SU-DHL-6 (cell line): ENCODE data around the gene MARCO.

Experiments
- H2AFZ ChIP-seq: fragments of 200-600 bp; sonication (generic); 2 replicates; pipeline ENCODE4 v1.6.1; 2014; ENCODE audit warnings: low read depth, mild to moderate bottlenecking, moderate library complexity, mixed read lengths, antibody characterized with exemption, low read length; ENCODE audit not compliant: severe bottlenecking
- H3F3A ChIP-seq: fragments of 200-600 bp; shearing (Covaris generic); 2 replicates; pipeline ENCODE4 v1.6.0; 2016; ENCODE audit warnings: antibody characterized with exemption, mild to moderate bottlenecking; ENCODE audit not compliant: insufficient read depth
- H3K27ac ChIP-seq: fragments of 200-600 bp; sonication (generic); 2 replicates; pipeline ENCODE4 v1.5.1; 2016; ENCODE audit warnings: low read depth, mild to moderate bottlenecking, low read length, moderate library complexity, mixed read lengths
- H3K27me3 ChIP-seq: fragments of 200-600 bp; sonication (generic), shearing (Covaris generic); 2 replicates; pipeline ENCODE4 v1.6.0; 2014; ENCODE audit warnings: mild to moderate bottlenecking, low read length
- H3K36me3 ChIP-seq: fragments of 200-600 bp; sonication (generic); 2 replicates; pipeline ENCODE4 v1.6.1; 2014; ENCODE audit warnings: mild to moderate bottlenecking, low read length, mixed read lengths
- H3K4me2 ChIP-seq: fragments of 300-600, 200-600 bp; shearing (Covaris generic), sonication (generic); 2 replicates; pipeline ENCODE4 v1.6.0; 2014; ENCODE audit warnings: low read length, low read depth, mild to moderate bottlenecking; ENCODE audit not compliant: poor library complexity, severe bottlenecking
- H3K4me3 ChIP-seq: fragments of 200-600 bp; sonication (generic); 2 replicates; pipeline ENCODE4 v1.5.1; 2014; ENCODE audit warnings: antibody characterized with exemption, low read length, mild to moderate bottlenecking, mixed read lengths; ENCODE audit not compliant: insufficient read depth, poor library complexity, severe bottlenecking
- H3K79me2 ChIP-seq: fragments of 200-600 bp; sonication (generic); 2 replicates; pipeline ENCODE4 v1.6.1; 2014; ENCODE audit warnings: mild to moderate bottlenecking, low read length, moderate library complexity; ENCODE audit not compliant: insufficient read depth
- H3K9ac ChIP-seq: fragments of 200-600 bp; sonication (generic); 2 replicates; pipeline ENCODE4 v1.7.0; 2014; ENCODE audit warnings: mild to moderate bottlenecking, low read length
- H3K9me2 ChIP-seq: fragments of 200-600 bp; sonication (generic); replicated peaks from 2 replicates; pipeline ENCODE4 v1.6.1; 2014; ENCODE audit warnings: low read length; ENCODE audit not compliant: insufficient read depth
- H3K9me3 ChIP-seq: fragments of 200-600 bp; sonication (generic); 2 replicates; pipeline ENCODE4 v1.6.1; 2014; ENCODE audit warnings: low read length, mixed read lengths; ENCODE audit not compliant: insufficient read depth
- H4K20me1 ChIP-seq: fragments of 200-600 bp; sonication (generic); 2 replicates; pipeline ENCODE4 v1.6.1; 2014; ENCODE audit warnings: low read depth, mild to moderate bottlenecking, antibody characterized with exemption, low read length, moderate library complexity, mixed read lengths
- CTCF ChIP-seq: fragments of 200-600 bp; sonication (generic); IDR thresholded peaks from one replicate; pipeline ENCODE4 v1.5.1; 2017; ENCODE audit warnings: antibody characterized with exemption, mild to moderate bottlenecking, low read length, moderate library complexity; ENCODE audit not compliant: insufficient read depth, poor library complexity, severe bottlenecking
- EZH2phosphoT487 ChIP-seq: fragments of 200-600 bp; sonication (generic), shearing (Covaris generic); conservative IDR thresholded peaks from 2 replicates; pipeline ENCODE4 v1.6.1; 2018; ENCODE audit warnings: mild to moderate bottlenecking, antibody characterized with exemption, low read length, moderate library complexity, mixed read lengths

Gene MARCO

DNA sequence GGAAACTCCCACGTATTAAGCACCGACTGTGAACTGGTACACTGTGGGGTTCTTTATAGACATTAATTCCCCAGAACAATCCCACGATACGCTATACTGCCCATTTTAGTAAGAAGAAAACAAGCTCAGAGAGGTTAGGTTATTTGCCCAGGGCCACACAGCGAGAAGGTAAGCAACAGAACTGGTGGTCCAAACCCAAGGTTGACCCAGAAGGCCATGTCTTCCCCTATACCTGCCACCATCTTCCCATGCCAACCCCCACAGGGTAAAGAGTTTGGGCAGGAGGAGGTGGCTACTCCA, 69.9 kb downstream of the MARCO start:
- H3K9ac ChIP-seq, result no peak overlapping the region
- no peaks in the 10 kb centered on the region for H3K36me3 ChIP-seq
- H4K20me1 ChIP-seq, result no peaks in the 10 kb centered on the region
- no peaks in the 10 kb centered on the region for H3K79me2 ChIP-seq
- no peaks in the 10 kb centered on the region for H3F3A ChIP-seq
- TF ChIP-seq CTCF, result no peak
- no peak for TF ChIP-seq EZH2phosphoT487
- no peaks in the 10 kb centered on the region for H3K9me2 ChIP-seq
- no peaks in the 10 kb centered on the region for H3K27me3 ChIP-seq
- H3K9me3 ChIP-seq, result no peaks in the 10 kb centered on the region
- H3K27ac ChIP-seq, result no peak overlapping the region
- no peak overlapping the region for H3K4me2 ChIP-seq
- no peak overlapping the region for H2AFZ ChIP-seq
- H3K4me3 ChIP-seq, result no peak overlapping the region

- Histone ChIP-seq H4K20me1 (no peaks in the 10 kb centered on the region), H2AFZ (no peak overlapping the region), H3K36me3 (no peaks in the 10 kb centered on the region), H3K9me2 (no peaks in the 10 kb centered on the region), H3K79me2 (no peaks in the 10 kb centered on the region), H3K4me3 (no peak overlapping the region), H3F3A (no peaks in the 10 kb centered on the region), H3K4me2 (no peak overlapping the region), H3K9ac (no peak overlapping the region), H3K27ac (no peak overlapping the region), H3K9me3 (no peaks in the 10 kb centered on the region), H3K27me3 (no peaks in the 10 kb centered on the region)
- TF ChIP-seq EZH2phosphoT487 (no peak), CTCF (no peak)
Observed at GRCh38 chr2:119012345-119013301, 70.6 kb downstream of the MARCO start.

- Histone ChIP-seq H3K27ac (no peak overlapping the region), H3K27me3 (no peaks in the 10 kb centered on the region), H3K4me2 (no peak overlapping the region), H3K9me2 (no peaks in the 10 kb centered on the region), H3K4me3 (no peak overlapping the region), H3K9me3 (no peaks in the 10 kb centered on the region), H3K9ac (no peak overlapping the region), H4K20me1 (no peaks in the 10 kb centered on the region), H3K36me3 (no peaks in the 10 kb centered on the region), H2AFZ (no peak overlapping the region), H3K79me2 (no peaks in the 10 kb centered on the region), H3F3A (no peaks in the 10 kb centered on the region)
- TF ChIP-seq EZH2phosphoT487, result no peak
Observed at GRCh38 chr2:119013671-119014070, 71.7 kb downstream of the MARCO start.

DNA sequence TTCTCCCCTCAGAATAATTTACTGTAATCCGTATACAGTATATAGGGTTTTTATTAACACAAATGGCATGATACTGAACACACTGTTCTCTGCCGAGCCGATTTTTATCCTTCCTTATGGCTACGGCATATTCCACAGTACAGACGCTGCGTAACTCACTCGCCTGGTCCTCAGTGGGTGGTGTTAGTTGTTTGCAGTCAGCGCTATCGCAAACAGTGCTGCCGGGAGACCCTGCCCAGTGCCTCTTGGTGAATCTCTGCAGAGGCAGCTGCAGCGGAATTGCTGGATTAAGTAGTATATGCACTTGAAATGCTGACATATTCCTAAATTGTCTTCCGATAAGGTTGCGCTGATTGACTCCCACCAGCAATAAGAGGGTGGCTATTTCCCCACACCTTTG, 73.9 kb downstream of the MARCO start:
- Histone ChIP-seq H3K9ac (no peak overlapping the region), H3K36me3 (no peaks in the 10 kb centered on the region), H3K79me2 (no peaks in the 10 kb centered on the region), H3K27me3 (no peaks in the 10 kb centered on the region), H3K4me2 (no peak overlapping the region), H3K4me3 (no peak overlapping the region), H3K9me3 (no peaks in the 10 kb centered on the region), H2AFZ (no peak overlapping the region), H3K9me2 (no peaks in the 10 kb centered on the region), H3F3A (no peaks in the 10 kb centered on the region), H4K20me1 (no peaks in the 10 kb centered on the region), H3K27ac (no peak overlapping the region)
- TF ChIP-seq EZH2phosphoT487, result no peak
- no peak for TF ChIP-seq CTCF
